H9 (cell line): ENCODE results near the gene ARHGEF10L. TPM values are rescaled to one million over a fixed set of nuclear protein-coding genes. Genes with fewer than 3 reads are reported as not detected.

ENCODE experiments used
- DNase-seq: peaks from one replicate; pipeline ENCODE4 v3.0.0-alpha.2; 2017
- H2AFZ ChIP-seq: one replicate; pipeline ENCODE4 v1.6.1; 2013; ENCODE audit warnings: mild to moderate bottlenecking, low read length, control low read depth, moderate library complexity
- H2AK5ac ChIP-seq: 2 replicates; pipeline ENCODE4 v1.6.1; 2013; ENCODE audit warnings: low read length, control low read depth, mixed read lengths; ENCODE audit not compliant: insufficient read length
- H2BK120ac ChIP-seq: one replicate; pipeline ENCODE4 v1.6.1; 2013; ENCODE audit warnings: low read depth, mild to moderate bottlenecking, low read length, control low read depth, inconsistent platforms; ENCODE audit not compliant: poor library complexity, severe bottlenecking
- H2BK12ac ChIP-seq: 2 replicates; pipeline ENCODE4 v1.6.1; 2013; ENCODE audit warnings: low read length, control low read depth, mixed read lengths, low read depth; ENCODE audit not compliant: insufficient read length
- H2BK15ac ChIP-seq: 2 replicates; pipeline ENCODE4 v1.6.1; 2013; ENCODE audit warnings: low read depth, low read length, control low read depth
- H2BK20ac ChIP-seq: one replicate; pipeline ENCODE4 v1.6.1; 2013; ENCODE audit warnings: low read depth, mild to moderate bottlenecking, low read length, control low read depth, inconsistent platforms; ENCODE audit not compliant: poor library complexity, severe bottlenecking
- H2BK5ac ChIP-seq: 2 replicates; pipeline ENCODE4 v1.6.1; 2013; ENCODE audit warnings: low read length, control low read depth, mixed read lengths; ENCODE audit not compliant: insufficient read length
- H3K14ac ChIP-seq: 2 replicates; pipeline ENCODE4 v1.6.1; 2013; ENCODE audit warnings: low read length, control low read depth; ENCODE audit not compliant: insufficient read depth
- H3K18ac ChIP-seq: 2 replicates; pipeline ENCODE4 v1.6.1; 2013; ENCODE audit warnings: low read depth, mild to moderate bottlenecking, mixed read lengths, low read length, control low read depth; ENCODE audit not compliant: insufficient read length
- H3K23ac ChIP-seq: 2 replicates; pipeline ENCODE4 v1.6.1; 2013; ENCODE audit warnings: low read length, control low read depth, mixed read lengths, low read depth; ENCODE audit not compliant: insufficient read length
- H3K23me2 ChIP-seq: 2 replicates; pipeline ENCODE4 v1.6.1; 2013; ENCODE audit warnings: low read depth, mild to moderate bottlenecking, mixed read lengths, low read length, control low read depth; ENCODE audit not compliant: insufficient read length, poor library complexity, severe bottlenecking
- H3K27ac ChIP-seq: 2 replicates; pipeline ENCODE4 v1.5.1; 2013; ENCODE audit warnings: low read length, control low read depth, mixed read lengths, low read depth; ENCODE audit not compliant: insufficient read length
- H3K27me3 ChIP-seq: 2 replicates; pipeline ENCODE4 v1.6.1; 2013; ENCODE audit warnings: low read length, control low read depth, inconsistent platforms; ENCODE audit not compliant: insufficient read depth
- H3K4ac ChIP-seq: 2 replicates; pipeline ENCODE4 v1.6.1; 2013; ENCODE audit warnings: low read depth, mild to moderate bottlenecking, control low read depth, inconsistent platforms, low read length, moderate library complexity
- H3K4me1 ChIP-seq: 2 replicates; pipeline ENCODE4 v1.6.1; 2013; ENCODE audit warnings: low read length, control low read depth, inconsistent platforms; ENCODE audit not compliant: insufficient read depth
- H3K4me2 ChIP-seq: 2 replicates; pipeline ENCODE4 v1.6.1; 2013; ENCODE audit warnings: low read length, control low read depth, mixed read lengths; ENCODE audit not compliant: insufficient read length, insufficient read depth
- H3K56ac ChIP-seq: 2 replicates; pipeline ENCODE4 v1.6.1; 2013; ENCODE audit warnings: low read depth, mild to moderate bottlenecking, mixed read lengths, low read length, control low read depth; ENCODE audit not compliant: insufficient read length
- H3K79me1 ChIP-seq: 2 replicates; pipeline ENCODE4 v1.6.1; 2013; ENCODE audit warnings: low read depth, mild to moderate bottlenecking, moderate library complexity, low read length, control low read depth, inconsistent platforms; ENCODE audit not compliant: insufficient read depth, poor library complexity, severe bottlenecking
- H3K79me2 ChIP-seq: 2 replicates; pipeline ENCODE4 v1.6.1; 2013; ENCODE audit warnings: low read length, control low read depth, inconsistent platforms; ENCODE audit not compliant: insufficient read depth
- H3K9ac ChIP-seq: 2 replicates; pipeline ENCODE4 v1.6.1; 2013; ENCODE audit warnings: low read length, control low read depth, mixed read lengths; ENCODE audit not compliant: insufficient read length; ENCODE audit errors: extremely low read depth
- H3K9me3 ChIP-seq: one replicate; pipeline ENCODE4 v1.6.1; 2013; ENCODE audit warnings: low read depth, low read length, inconsistent platforms; ENCODE audit not compliant: control insufficient read depth
- H3T11ph ChIP-seq: one replicate; pipeline ENCODE4 v1.6.1; 2013; ENCODE audit warnings: mild to moderate bottlenecking, low read length, control low read depth, inconsistent platforms
- H4K20me1 ChIP-seq: one replicate; pipeline ENCODE4 v1.6.1; 2013; ENCODE audit not compliant: control insufficient read depth, insufficient read length, insufficient read depth
- H4K5ac ChIP-seq: 2 replicates; pipeline ENCODE4 v1.6.1; 2013; ENCODE audit warnings: low read depth, mild to moderate bottlenecking, mixed read lengths, low read length, control low read depth; ENCODE audit not compliant: insufficient read length
- H4K8ac ChIP-seq: replicated peaks from 2 replicates; pipeline ENCODE4 v1.6.1; 2013; ENCODE audit warnings: low read length, control low read depth, mixed read lengths, low read depth; ENCODE audit not compliant: insufficient read length
- H4K91ac ChIP-seq: 2 replicates; pipeline ENCODE4 v1.6.1; 2013; ENCODE audit warnings: low read depth, mild to moderate bottlenecking, moderate library complexity, mixed read lengths, low read length, control low read depth; ENCODE audit not compliant: insufficient read length
- H3K27ac Mint-ChIP-seq, 3 experiments: 2 replicates in 2 of 3; 3 replicates in 1 of 3; pipeline ENCODE4 v1.8.0; 2020 to 2021; ENCODE audit warnings: mixed read lengths in 3 of 3, mild to moderate bottlenecking in 1 of 3, moderate library complexity in 1 of 3
- H3K27me3 Mint-ChIP-seq: 2 replicates; pipeline ENCODE4 v1.8.0; 2021; ENCODE audit warnings: low read depth, mild to moderate bottlenecking, moderate library complexity, mixed read lengths
- H3K36me3 Mint-ChIP-seq, 3 experiments: 2 replicates in 2 of 3; 3 replicates in 1 of 3; pipeline ENCODE4 v1.8.0; 2020 to 2021; ENCODE audit warnings: low read depth in 3 of 3, mixed read lengths in 3 of 3; ENCODE audit not compliant: insufficient read depth in 1 of 3
- H3K4me1 Mint-ChIP-seq, 2 experiments: 2 replicates each; pipeline ENCODE4 v1.8.0; 2020; ENCODE audit warnings: mixed read lengths in 2 of 2
- H3K4me3 Mint-ChIP-seq, 2 experiments: 2 replicates in 1 of 2; 3 replicates in 1 of 2; pipeline ENCODE4 v1.8.0; 2020 to 2021; ENCODE audit warnings: mild to moderate bottlenecking in 2 of 2, mixed read lengths in 2 of 2, moderate library complexity in 1 of 2
- H3K9me3 Mint-ChIP-seq, 2 experiments: 2 replicates in 1 of 2; 3 replicates in 1 of 2; pipeline ENCODE4 v1.8.0; 2020; ENCODE audit warnings: mild to moderate bottlenecking in 2 of 2, mixed read lengths in 2 of 2, moderate library complexity in 1 of 2
- CTCF ChIP-seq: fragments of 200-600 bp; sonication (generic); conservative IDR thresholded peaks from 3 replicates; pipeline ENCODE4 v1.8.0; 2021; ENCODE audit warnings: antibody characterized with exemption, mild to moderate bottlenecking
- WGBS: extraction: QIAGEN DNeasy Blood & Tissue Kit; methylation state at CpG from one replicate; pipeline ENCODE4 v1.1.7; 2013; ENCODE audit warnings: missing lambda C conversion rate, low lambda C conversion rate, mixed read lengths; ENCODE audit not compliant: insufficient read length; ENCODE audit errors: extremely low coverage; 5-methylcytosine and 5-hydroxymethylcytosine counted together
- total RNA-seq: library from RNA; stranded (reverse); gene quantifications from 2 replicates; pipeline ENCODE4 v1.2.1, GENCODE V29; 2021

The ARHGEF10L gene
- total RNA-seq, 1 experiment from 2014 or later: 20.2 TPM

- Mint-ChIP-seq H3K27me3 (no peaks in the 10 kb centered on the region), H3K9me3 (no peaks in the 10 kb centered on the region), H3K4me3 (no peak overlapping the region), H3K27ac (peak overlapping the region in 2 of 3 experiments; percentile 48 to 69; a peak in 3 of 7 replicates), H3K4me1 (peaks cover 48 to 53% of the 10 kb centered on the region in 2 experiments), H3K36me3 (no peaks in the 10 kb centered on the region)
- DNase-seq: no peak
- no peaks in the 10 kb centered on the region for H3K9me3 ChIP-seq
- no peak overlapping the region for H3K14ac ChIP-seq
- H4K8ac ChIP-seq: no peak overlapping the region
- H3K27me3 ChIP-seq: no peaks in the 10 kb centered on the region
- no peak overlapping the region for H3K18ac ChIP-seq
- no peak overlapping the region for H2AFZ ChIP-seq
- no peak overlapping the region for H2BK12ac ChIP-seq
- no peak overlapping the region for H3K27ac ChIP-seq
- H3K4me1 ChIP-seq: peaks cover 7% of the 10 kb centered on the region; the same call in 1 of the 2 replicates
- H3K4ac ChIP-seq: no peak overlapping the region
- H2BK5ac ChIP-seq: no peak overlapping the region
- no peak overlapping the region for H3K4me2 ChIP-seq
- no peak overlapping the region for H3T11ph ChIP-seq
- no peak overlapping the region for H4K5ac ChIP-seq
- no peak overlapping the region for H3K56ac ChIP-seq
- H2AK5ac ChIP-seq: no peak overlapping the region
- H2BK20ac ChIP-seq: no peak overlapping the region
- H3K79me1 ChIP-seq: no peaks in the 10 kb centered on the region
- no peak overlapping the region for H2BK15ac ChIP-seq
- TF ChIP-seq CTCF: no peak
- no peak overlapping the region for H3K23ac ChIP-seq
- no peak overlapping the region for H2BK120ac ChIP-seq
- H3K23me2 ChIP-seq: no peaks in the 10 kb centered on the region
- H4K20me1 ChIP-seq: no peaks in the 10 kb centered on the region
- H4K91ac ChIP-seq: no peak overlapping the region
- H3K79me2 ChIP-seq: no peaks in the 10 kb centered on the region
- no CpG with 5 or more reads among the region's 12 CpGs for WGBS
- H3K9ac ChIP-seq: no peak overlapping the region
Measured at GRCh38 chr1:17520041-17520440, 19.5 kb upstream of the ARHGEF10L start.
